CD14-positive monocyte (primary cell): ENCODE measurements around the gene C2orf81. TPM values are rescaled to one million over a fixed set of nuclear protein-coding genes. Genes with fewer than 3 reads are reported as not detected.
"Not testable (repeated sequence)": the region's sequence is repeated elsewhere in the genome, so short reads cannot be mapped to it uniquely, and the experiment has no call there.

Experiments used
- DNase-seq, 3 donors: peaks; one replicate each; pipeline ENCODE4 v3.0.0-alpha.2; 2011 to 2022
- H2AFZ ChIP-seq: 2 replicates; pipeline ENCODE4 v1.6.0; 2012; ENCODE audit warnings: mild to moderate bottlenecking, low read depth, low read length, inconsistent platforms; ENCODE audit not compliant: insufficient read depth, poor library complexity, severe bottlenecking
- H3K27ac ChIP-seq, 2 donors: 1 replicate in 1 of 2; 2 replicates in 1 of 2; pipeline ENCODE4 v1.5.1; 2012 to 2013; ENCODE audit warnings: low read length in 2 of 2, control low read depth in 1 of 2, inconsistent platforms in 1 of 2, low read depth in 1 of 2, mild to moderate bottlenecking in 1 of 2
- H3K27me3 ChIP-seq, 2 donors: one replicate each; pipeline versions ENCODE4 v1.6.0 to v1.6.1; 2011 to 2013; ENCODE audit warnings: low read length in 2 of 2; ENCODE audit not compliant: control insufficient read depth in 2 of 2, insufficient read depth in 2 of 2
- H3K36me3 ChIP-seq, 2 donors: replicated peaks in 1 of 2; 1 replicate in 1 of 2; 2 replicates in 1 of 2; pipeline versions ENCODE4 v1.5.1 to v1.6.1; 2012 to 2013; ENCODE audit warnings: low read length in 2 of 2, control low read depth in 1 of 2, inconsistent platforms in 1 of 2, mild to moderate bottlenecking in 1 of 2; ENCODE audit not compliant: insufficient read depth in 2 of 2, control insufficient read depth in 1 of 2
- H3K4me1 ChIP-seq, 2 donors: 1 replicate in 1 of 2; 2 replicates in 1 of 2; pipeline versions ENCODE4 v1.5.1 to v1.6.1; 2012 to 2013; ENCODE audit warnings: low read length in 2 of 2, control low read depth in 1 of 2, inconsistent platforms in 1 of 2, mild to moderate bottlenecking in 1 of 2, moderate library complexity in 1 of 2; ENCODE audit not compliant: insufficient read depth in 2 of 2, control insufficient read depth in 1 of 2
- H3K4me2 ChIP-seq: replicated peaks from 2 replicates; pipeline ENCODE3; 2012; ENCODE audit warnings: low read length, moderate library complexity, mild to moderate bottlenecking; ENCODE audit not compliant: poor library complexity, severe bottlenecking; ENCODE audit errors: extremely low read depth
- H3K4me3 ChIP-seq, 3 experiments: fragments of 200-600 bp in 1 of 3; sonication (generic) in 1 of 3; replicated peaks in 1 of 3; 1 replicate in 2 of 3; 2 replicates in 1 of 3; pipeline ENCODE4 v1.5.1; 2011 to 2013; ENCODE audit warnings: low read length in 3 of 3, mild to moderate bottlenecking in 3 of 3, control low read depth in 2 of 3, low read depth in 2 of 3, inconsistent platforms in 1 of 3, moderate library complexity in 1 of 3
- H3K79me2 ChIP-seq: 2 replicates; pipeline ENCODE4 v1.6.0; 2012; ENCODE audit warnings: mild to moderate bottlenecking, control low read depth, inconsistent platforms, low read length, moderate library complexity; ENCODE audit not compliant: insufficient read depth
- H3K9ac ChIP-seq: 2 replicates; pipeline ENCODE4 v1.6.0; 2017; ENCODE audit warnings: low read length, mild to moderate bottlenecking; ENCODE audit not compliant: insufficient read depth, poor library complexity, severe bottlenecking
- H3K9me3 ChIP-seq, 2 donors: replicated peaks in 1 of 2; 1 replicate in 1 of 2; 2 replicates in 1 of 2; pipeline versions ENCODE4 v1.5.1 to v1.6.1; 2012 to 2013; ENCODE audit warnings: low read length in 2 of 2, control low read depth in 1 of 2; ENCODE audit not compliant: control insufficient read depth in 1 of 2, insufficient read depth in 1 of 2
- H4K20me1 ChIP-seq: 2 replicates; pipeline ENCODE4 v1.6.0; 2012; ENCODE audit warnings: mild to moderate bottlenecking, low read length, control low read depth, moderate library complexity; ENCODE audit not compliant: insufficient read depth
- H3K27ac Mint-ChIP-seq, 7 donors: one replicate each; pipeline ENCODE4 v1.8.0; 2020; ENCODE audit warnings: mild to moderate bottlenecking in 7 of 7, mixed read lengths in 7 of 7, moderate library complexity in 6 of 7, inconsistent platforms in 2 of 7
- H3K27me3 Mint-ChIP-seq, 3 donors: one replicate each; pipeline ENCODE4 v1.8.0; 2021 to 2022; ENCODE audit warnings: low read depth in 3 of 3, mild to moderate bottlenecking in 3 of 3, mixed read lengths in 3 of 3, moderate library complexity in 3 of 3, inconsistent platforms in 1 of 3
- H3K36me3 Mint-ChIP-seq, 2 donors: one replicate each; pipeline ENCODE4 v1.8.0; 2020; ENCODE audit warnings: mixed read lengths in 2 of 2, inconsistent platforms in 1 of 2, mild to moderate bottlenecking in 1 of 2
- H3K4me1 Mint-ChIP-seq: one replicate; pipeline ENCODE4 v1.8.0; 2020; ENCODE audit warnings: mild to moderate bottlenecking, mixed read lengths
- H3K4me3 Mint-ChIP-seq, 2 donors: one replicate each; pipeline ENCODE4 v1.8.0; 2020; ENCODE audit warnings: mild to moderate bottlenecking in 2 of 2, mixed read lengths in 2 of 2, moderate library complexity in 1 of 2
- H3K9me3 Mint-ChIP-seq, 7 donors: one replicate each; pipeline ENCODE4 v1.8.0; 2020 to 2022; ENCODE audit warnings: mixed read lengths in 7 of 7, mild to moderate bottlenecking in 6 of 7, moderate library complexity in 6 of 7, inconsistent platforms in 2 of 7
- CTCF ChIP-seq: fragments of 200-600 bp; IDR thresholded peaks from one replicate; pipeline ENCODE4 v1.8.0; 2022; ENCODE audit warnings: antibody characterized with exemption, mild to moderate bottlenecking
- WGBS: methylation state at CpG from one replicate; pipeline ENCODE4 v1.1.5; 2013; ENCODE audit warnings: missing lambda C conversion rate; ENCODE audit not compliant: insufficient coverage; 5-methylcytosine and 5-hydroxymethylcytosine counted together
- intact Hi-C, 2 donors: fragments of 100-400 bp; cut with micrococcal nuclease; formaldehyde crosslinking; loops; one replicate each; pipeline versions ENCODE4 v1.15.0 to v1.15.1; 2023
- polyA minus RNA-seq: library from RNA; depleted of rRNA, polyadenylated mRNA; stranded (reverse); fragments of >200 nt; gene quantifications from 2 replicates; pipeline ENCODE4 v1.2.3, GENCODE V29; 2012
- polyA plus RNA-seq, 3 donors: library from polyadenylated mRNA; depleted of rRNA in 1 of 3; unstranded in 2 of 3; stranded (reverse) in 1 of 3; fragments of 300-500 nt in 2 of 3; fragments of >200 nt in 1 of 3; fragmentation: Illumina TruSeq in 2 of 3; gene quantifications; 1 replicate in 2 of 3; 2 replicates in 1 of 3; pipeline ENCODE4 v1.2.3, GENCODE V29; 2012 to 2021
- total RNA-seq, 12 experiments: library from RNA in 1 of 12; stranded (reverse) in 1 of 12; fragments of 120-200 nt in 1 of 12; gene quantifications; one replicate each; pipeline ENCODE4 v1.2.4 and lab custom pipeline; 2013 to 2026; ENCODE audit warnings: mixed read lengths in 6 of 12, inconsistent platforms in 1 of 12

The C2orf81 gene
- 0.52 TPM for total RNA-seq (2013)
- polyA plus RNA-seq: 1 to 10 TPM in 2 of 3 donors, under 1 TPM in 1; 0.49 to 1.7 (median 1.2) TPM
- 0.56 and 0.69 TPM in 2 replicates for polyA minus RNA-seq
- 0 to 0.16 (median 0) reads per million in 11 experiments for total RNA-seq (lab: John Stamatoyannopoulos, UW)

GRCh38 chr2:74421221-74421870 is at the start of gene C2orf81, which contains the start of gene WDR54:
TSS of gene C2orf81 (minus strand) at chr2:74421619. CDS start at chr2:74421560, 59 bp downstream.
TSS of gene WDR54 (plus strand) at chr2:74421730. CDS start at chr2:74422154, 424 bp downstream.
- Histone ChIP-seq H3K79me2 (no peaks in the 10 kb centered on the region), H3K4me1 (peaks cover 30 to 36% of the 10 kb centered on the region in 2 donors), H3K9me3 (no peaks in the 10 kb centered on the region), H3K36me3 (no peaks in the 10 kb centered on the region), H4K20me1 (no peaks in the 10 kb centered on the region), H2AFZ (peak within 1 kb of the TSS; percentile 97), H3K4me3 (peak within 1 kb of the TSS; percentile 54 to 90 (median 84)), H3K9ac (peak within 1 kb of the TSS; percentile 57), H3K4me2 (peak within 1 kb of the TSS; percentile 84), H3K27me3 (no peaks in the 10 kb centered on the region), H3K27ac (peak within 1 kb of the TSS; percentile 61 to 70)
- peaks cover 36% of the 10 kb centered on the region for H3K4me1 Mint-ChIP-seq
- peak within 1 kb of the TSS; percentile 42 to 91 (median 85) for H3K27ac Mint-ChIP-seq
- peaks cover 5 to 7% (median 6%) of the 10 kb centered on the region in 3 donors for H3K27me3 Mint-ChIP-seq
- peak within 1 kb of the TSS; percentile 98 to 99 for H3K4me3 Mint-ChIP-seq
- under 1% methylated on average over 56 of the region's 57 CpGs for WGBS
- peaks cover 0 to 3% of the 10 kb centered on the region in 2 donors for H3K36me3 Mint-ChIP-seq
- DNase-seq: peak; percentile 73 to 79 (median 76)
- TF ChIP-seq CTCF: no peak
- H3K9me3 Mint-ChIP-seq: no peaks in the 10 kb centered on the region
- intact Hi-C loops: no loop called here

- 100% methylated on average over 9 of the region's 12 CpGs for WGBS
- H3K4me1 ChIP-seq: peaks cover 25 to 32% of the 10 kb centered on the region in 2 donors
- H3K27me3 ChIP-seq, DNase-seq, H3K9ac ChIP-seq, H4K20me1 ChIP-seq, H3K4me3 ChIP-seq, H2AFZ ChIP-seq, H3K9me3 ChIP-seq, intact Hi-C loops, H3K4me3 Mint-ChIP-seq, H3K27ac ChIP-seq, H3K9me3 Mint-ChIP-seq, H3K4me2 ChIP-seq, H3K27me3 Mint-ChIP-seq: not testable (repeated sequence)
- H3K27ac Mint-ChIP-seq: peak overlapping the region in 1 of 7 donors; percentile 60
- peaks cover 24% of the 10 kb centered on the region for H3K4me1 Mint-ChIP-seq
- H3K36me3 ChIP-seq: peaks cover 14 to 16% of the 10 kb centered on the region in 2 donors
- H3K36me3 Mint-ChIP-seq: peaks cover 19 to 28% of the 10 kb centered on the region in 2 donors
- peaks cover 13% of the 10 kb centered on the region for H3K79me2 ChIP-seq
These were observed 49.3 kb upstream of the C2orf81 start for GRCh38 chr2:74470742-74471141.
